HG03196 (cell line): ENCODE measurements around the gene AKAP6.

Source experiments
- ATAC-seq: cut with Tn5 transposase; IDR thresholded peaks from one replicate; pipeline ENCODE4 v1.9.1; 2021; ENCODE audit not compliant: unreplicated experiment

Gene AKAP6

DNA sequence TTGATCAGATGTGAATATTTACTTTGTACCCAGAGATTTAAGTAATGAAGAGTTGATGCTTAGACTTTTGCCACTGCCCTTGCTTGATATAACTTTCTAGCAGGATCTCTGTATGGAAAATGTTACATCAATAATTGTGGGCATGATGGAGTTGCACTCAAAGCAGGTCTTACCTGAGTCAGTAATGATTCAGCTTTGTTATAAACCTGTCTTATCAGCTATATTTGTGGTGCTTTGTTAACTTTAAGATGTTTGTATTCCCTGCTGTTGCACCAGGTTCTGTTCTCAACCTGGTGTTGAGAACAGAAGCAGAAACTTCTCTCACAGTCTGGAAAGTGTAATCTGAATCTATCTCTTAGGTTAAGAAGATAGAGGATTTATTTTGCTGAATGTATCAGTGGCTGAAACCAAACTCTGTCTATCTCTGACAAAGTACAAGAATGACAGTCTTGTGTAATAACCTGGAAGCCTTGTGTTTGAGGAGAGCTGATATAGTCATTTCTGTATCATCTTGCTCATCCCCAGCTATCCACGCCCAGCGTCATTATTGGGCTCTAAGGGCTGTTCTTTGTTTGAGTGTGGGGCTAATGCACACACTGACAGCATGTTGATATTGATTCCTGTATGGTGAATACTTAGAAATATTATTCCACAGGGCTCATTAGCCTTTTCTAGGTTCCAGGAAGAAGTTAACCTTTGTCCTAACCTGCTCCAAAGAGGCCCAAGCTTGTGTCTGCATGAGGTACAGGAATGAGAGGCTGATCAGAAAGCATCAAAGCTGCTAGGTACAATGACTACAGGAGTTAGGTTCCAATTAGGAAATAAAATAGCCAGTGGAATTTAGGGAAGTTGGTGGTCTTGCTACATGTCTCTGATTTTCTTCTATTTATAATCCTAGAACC is 3.6 kb downstream of the AKAP6 start:
- no peak for ATAC-seq

DNA sequence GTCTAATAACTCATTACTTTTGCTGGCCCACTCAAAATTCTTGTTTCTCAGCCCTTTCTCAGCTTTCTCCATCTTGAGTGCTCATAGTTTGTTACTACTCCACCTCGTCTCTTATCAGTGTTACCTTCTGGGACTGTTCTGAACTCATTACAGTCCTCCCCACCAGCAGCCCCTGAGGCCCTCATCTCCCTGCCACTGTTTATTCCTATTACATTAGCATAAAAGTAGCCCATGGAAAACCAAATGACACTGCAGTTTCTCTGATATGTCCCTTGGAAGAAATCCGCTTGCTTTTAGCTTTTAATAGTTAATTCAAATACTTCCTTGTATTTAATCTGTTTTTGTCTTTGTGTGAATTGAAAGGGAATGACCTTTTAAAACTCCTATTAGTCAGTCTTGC is 7.6 kb downstream of the AKAP6 start:
- no peak for ATAC-seq

DNA sequence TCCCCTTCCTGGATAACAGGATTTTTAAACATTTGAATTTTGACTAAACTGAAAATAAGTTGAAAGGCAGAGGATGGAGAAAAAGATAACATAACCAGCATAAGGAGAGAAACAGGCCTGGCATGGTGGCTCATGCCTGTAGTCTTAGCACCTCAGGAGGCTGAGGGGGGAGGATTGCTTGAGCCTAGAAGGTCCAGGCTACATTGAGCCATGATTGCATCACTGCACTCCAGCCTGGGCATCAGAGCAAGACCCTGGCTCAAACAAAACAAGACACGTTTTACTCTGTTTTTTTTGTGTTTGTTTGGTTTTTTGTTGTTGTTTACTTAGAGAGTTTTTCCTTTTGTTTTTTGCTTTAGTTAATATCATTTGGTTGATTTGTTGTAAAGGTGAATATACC is 8.7 kb downstream of the AKAP6 start:
- ATAC-seq: no peak

DNA sequence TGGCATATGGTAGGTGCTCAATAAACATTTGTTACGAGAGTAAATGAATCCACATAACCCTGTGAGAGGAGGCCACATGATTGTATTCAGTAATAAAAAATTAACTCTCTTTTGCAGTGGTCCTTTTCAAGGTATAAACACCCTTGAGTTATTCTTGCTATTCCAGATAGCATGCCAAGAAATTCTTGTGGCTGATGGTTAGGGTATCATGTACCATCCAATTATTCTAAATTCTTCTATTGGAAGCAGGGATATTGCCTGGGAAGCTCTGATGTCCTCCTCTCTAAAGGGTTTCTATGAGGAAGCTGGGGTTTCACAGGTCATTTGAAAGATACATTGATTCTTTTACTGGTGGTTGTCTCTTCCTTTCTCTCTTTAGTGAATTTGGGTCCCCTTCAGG is 10.1 kb downstream of the AKAP6 start:
- ATAC-seq: no peak

DNA sequence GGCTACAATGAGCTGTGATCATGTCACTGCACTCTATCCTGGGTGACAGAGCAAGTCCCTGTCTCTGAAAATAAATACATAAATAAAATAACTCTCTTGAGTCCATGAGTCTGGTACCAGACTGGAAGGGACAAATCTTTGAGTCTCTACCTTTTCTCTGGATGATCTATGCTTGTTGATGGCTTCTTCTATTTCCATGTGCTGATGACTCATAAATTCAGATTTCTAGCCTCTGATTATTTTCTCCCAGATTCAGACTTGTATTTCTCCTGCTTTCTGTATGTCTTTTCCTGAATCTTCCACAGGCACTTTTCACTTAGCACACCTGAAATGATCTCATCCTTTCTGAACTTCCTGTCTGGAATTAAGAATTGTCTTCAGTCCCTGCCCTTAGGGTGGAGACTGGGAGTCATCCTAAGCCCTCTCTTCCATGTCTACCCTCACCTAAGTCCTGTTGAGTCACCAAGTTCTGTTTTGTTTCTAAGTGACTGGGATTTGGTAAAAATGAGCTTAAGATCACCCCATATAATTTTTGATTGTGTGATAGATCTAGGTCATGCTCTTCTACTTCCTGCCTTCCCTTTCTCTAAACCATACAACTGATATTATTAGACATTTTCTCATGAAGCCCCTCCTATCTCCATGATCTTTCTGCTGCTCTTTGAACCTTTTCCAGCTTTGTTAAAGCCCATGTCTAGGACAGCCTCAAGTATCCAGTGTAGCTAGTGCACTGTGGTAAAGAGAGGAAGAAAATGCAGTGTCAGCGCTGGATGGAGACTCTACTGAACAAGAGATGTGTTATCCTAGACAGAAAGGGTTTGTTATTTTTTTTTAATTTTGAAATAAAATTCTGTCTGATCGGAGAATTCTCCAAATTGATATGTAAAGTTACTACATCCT is 13.1 kb downstream of the AKAP6 start:
- no peak for ATAC-seq

DNA sequence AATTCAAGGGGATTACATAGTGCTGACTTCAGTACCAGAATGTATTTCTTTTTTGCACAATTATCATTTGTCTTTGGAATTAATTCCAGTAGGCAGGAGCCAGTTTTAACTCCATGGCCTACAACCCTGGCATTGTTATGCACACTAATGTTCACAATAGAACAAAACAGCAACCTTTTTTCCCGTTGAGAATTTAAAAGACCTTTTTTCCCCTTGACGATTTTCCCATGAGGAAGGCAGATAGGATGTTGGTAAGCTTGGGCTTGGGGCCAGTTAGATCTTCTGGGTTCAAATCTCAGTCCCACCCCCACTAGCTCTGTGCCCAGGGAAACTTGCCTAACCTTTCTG is 13.7 kb downstream of the AKAP6 start:
- no peak for ATAC-seq

DNA sequence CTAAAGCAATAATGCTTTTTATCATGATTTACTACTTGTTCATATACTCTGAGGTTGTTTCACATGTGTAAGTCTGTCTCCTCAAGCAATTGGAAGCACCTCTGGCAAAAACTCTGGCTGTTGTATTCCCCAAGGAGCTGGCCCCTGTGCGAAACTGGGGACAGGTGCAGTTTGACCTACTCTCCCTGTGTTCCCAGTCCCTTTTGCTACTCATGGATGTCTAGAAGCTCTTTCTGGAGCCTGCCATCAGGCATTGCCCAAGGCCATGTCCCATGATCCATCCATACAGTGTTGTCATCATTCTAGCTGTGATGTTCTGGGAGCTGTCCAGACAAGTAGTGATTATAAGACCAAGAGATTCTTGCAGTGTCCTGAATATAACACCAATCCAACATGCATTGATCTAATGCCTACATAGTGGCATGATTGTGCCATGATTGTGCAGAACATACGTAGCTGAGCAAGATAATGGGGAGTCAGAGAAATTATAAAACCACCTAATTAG is 14.9 kb downstream of the AKAP6 start:
- ATAC-seq: no peak

DNA sequence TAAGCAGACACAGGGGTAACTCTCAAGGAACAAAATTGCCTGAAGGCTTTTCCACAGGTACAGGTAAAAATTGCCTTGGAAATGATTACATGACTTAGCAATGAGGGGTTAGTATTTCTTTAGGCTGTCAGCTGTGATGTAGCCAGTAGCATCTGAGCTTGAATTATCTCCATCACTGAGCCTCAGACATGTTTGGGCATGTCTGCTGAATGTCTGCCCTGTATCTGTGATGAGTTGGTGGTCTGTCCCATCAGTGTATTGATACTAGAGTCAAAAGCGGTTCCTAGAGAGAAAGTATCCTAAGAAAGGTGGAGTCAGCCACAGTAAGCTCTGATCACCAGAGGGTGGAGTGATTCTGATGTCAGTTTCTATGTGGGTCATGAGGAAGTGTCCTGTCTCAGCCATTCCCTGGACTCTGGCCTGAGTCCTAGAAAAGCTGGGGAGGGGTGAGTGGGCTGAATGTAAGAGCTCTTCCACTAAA is 16.3 kb downstream of the AKAP6 start:
- ATAC-seq: no peak

DNA sequence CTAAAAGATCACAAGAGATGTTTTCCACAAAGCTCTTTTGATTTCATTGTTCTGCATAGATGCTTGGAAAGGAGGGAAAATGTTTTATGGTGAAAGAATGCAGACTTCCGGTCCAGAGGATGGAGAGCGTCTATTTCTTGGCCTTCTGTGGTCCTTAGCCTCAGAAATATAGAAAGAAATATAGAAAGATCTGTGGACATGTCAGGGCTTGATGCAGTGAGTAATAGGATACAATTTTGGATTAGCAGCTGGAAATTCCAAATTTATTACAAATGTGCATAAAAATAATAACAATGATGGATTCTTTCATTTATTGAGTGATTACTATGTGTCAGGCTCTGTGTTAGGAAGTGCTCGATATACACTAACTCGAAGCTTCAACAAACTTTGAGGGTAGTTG is 20.2 kb downstream of the AKAP6 start:
- no peak for ATAC-seq

DNA sequence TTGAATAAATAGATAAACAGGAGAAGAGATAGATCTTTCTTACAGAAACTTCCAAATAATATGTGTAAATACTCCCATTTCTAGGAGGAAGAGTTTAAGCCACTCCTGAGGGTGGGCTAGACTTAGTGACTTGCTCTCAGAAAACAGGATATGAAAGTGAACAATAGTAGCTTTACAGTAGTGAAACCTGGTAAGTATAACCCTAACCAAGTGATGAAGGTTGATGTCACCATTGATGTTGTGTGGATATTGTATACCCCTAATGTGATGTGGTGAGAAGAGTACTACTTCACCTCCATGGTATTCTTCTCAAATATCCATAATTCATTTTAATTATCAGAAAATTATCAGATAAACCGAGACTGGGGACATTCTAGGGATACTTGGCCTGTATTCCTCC is 20.9 kb downstream of the AKAP6 start:
- ATAC-seq: peak; percentile 90

DNA sequence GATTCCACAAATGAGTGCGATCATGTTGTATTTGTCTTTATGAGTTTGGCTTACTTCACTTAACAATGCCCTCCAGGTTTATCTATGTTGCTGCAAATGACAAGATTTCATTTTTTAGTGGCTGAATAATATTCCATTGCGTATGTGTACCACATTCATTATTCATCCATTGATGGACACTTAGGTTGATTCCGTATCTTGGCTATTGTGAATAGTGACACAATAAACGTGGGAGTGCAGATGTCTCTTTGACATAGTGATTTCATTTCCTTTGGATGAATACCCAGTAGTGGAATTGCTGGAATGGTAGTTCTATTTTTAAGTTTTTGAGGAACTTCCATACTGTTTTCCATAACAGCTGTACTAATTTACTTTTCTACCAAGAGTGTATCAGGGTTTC is 23.5 kb downstream of the AKAP6 start:
- no peak for ATAC-seq

DNA sequence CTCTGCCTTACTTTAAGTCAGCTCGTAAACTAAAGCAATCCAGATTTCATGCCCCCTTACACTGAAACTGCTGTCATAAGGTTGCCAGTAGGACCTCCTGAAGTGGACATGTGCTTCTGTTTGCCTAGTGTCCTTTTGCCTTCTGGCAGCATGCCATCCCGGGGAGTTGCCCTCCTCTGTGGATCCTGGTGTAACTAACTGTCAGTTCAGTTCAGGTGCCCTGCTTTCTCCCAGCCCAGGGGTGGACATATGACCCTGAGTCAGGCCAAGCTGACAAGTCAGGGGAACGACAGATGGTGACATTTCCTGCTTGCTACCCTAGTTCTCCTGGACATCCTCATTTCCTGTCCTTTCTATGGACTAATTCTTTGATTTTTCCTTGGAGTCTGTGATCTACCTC is 25.6 kb downstream of the AKAP6 start:
- no peak for ATAC-seq

DNA sequence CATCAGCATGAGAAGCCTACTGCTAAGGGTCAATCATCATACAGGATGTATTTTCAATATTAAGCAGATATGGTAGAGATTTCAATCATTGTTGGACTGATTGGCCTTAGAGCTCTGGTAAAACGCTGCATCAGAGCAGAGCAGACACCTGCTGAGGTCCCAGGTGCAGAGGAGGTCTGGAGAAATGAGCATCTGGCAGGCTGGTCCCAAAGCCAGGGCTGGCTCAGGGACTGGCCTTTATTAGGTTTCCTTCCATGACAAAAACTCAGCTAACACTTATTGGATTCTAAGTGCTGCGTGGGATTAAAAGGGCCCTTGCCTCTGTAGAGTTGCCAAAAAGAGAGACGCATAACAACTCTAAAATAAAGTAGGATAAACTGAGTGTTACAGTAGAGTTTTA is 29.7 kb downstream of the AKAP6 start:
- no peak for ATAC-seq

DNA sequence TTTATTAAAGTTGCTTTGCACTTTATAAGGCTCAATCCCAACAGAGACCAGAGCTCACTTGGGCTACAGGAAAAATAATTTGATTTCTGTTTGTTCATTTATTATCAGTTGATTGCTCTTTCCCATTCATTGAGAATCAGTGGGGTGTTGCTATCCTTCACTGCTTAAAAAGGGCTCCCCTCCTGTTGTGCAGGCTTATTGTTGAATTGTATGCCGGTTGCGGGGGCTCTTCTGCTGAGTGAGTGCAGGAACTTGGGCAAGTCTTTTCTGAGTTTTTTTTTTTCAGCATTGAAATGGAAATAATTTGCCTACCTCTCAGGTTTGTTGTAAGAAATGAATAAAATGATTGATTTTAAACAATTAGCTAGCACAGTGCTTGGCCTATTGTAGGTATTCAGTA is 32.6 kb downstream of the AKAP6 start:
- ATAC-seq: no peak

DNA sequence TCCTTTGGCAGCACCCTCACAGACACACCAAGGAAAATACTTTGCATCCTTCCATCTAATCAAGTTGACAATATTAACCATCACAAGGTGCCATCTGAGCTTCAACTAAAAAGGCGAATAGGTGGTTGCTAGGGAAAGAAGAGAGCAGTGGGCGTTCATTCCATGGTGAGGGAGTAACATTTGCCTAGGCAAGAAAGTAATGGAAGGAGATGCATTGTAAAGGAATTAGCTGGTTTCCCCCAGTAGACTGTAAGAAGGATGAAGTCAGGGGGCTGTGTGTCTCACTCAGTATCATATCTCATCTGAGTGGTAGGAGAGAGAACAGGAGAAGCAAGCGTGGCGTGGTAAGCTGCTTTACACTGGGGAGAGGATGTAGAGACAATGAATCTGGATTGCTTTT is 34.7 kb downstream of the AKAP6 start:
- ATAC-seq: no peak

DNA sequence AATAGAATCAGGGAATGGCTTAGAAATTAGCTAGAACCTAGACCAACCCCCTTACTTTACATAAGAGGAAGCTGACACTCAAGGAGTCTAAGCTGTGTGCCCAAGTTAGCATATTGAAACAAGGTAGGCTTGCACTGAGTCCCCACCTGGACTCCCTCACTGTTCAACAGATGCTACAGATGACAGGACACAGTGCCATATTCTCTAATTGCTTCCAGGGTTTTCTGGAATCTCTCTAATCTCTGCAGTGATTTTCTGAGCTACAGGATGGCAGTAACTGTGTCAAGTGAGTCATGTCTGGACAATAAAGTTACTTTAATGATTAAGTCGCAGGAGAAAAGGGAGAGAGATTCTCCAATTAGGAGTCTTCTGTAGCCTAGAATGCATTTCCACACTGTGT is 35.8 kb downstream of the AKAP6 start:
- no peak for ATAC-seq

DNA sequence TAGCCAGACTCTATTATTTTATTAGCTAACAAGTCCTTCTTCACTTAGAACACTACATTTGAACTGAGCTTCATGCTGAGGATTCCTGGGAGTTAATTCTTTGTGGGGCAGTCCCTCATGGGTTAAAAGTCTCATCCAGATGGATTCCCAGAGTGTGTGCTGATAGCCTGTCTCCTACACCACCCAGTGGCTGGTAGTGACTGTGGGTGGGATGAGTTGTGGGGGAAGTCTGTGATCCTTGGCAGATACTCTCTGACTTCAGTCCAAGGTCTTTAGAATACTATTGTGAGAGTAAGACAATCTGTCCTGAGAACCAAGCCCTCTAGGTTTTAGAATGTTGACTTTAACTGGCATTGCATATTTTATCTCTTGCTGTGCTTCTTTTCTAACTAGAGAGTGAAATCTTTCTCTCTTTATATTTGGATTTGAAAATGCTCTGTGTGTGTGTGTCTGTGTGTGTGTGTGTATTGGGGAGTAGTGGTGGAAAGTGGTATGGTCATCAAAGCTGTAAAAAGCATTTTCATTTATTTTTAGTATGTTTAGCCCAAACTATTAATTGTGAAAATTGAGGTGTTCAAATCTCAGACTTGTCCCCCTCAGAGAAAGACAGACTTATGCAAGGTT is 37.3 kb downstream of the AKAP6 start:
- no peak for ATAC-seq

DNA sequence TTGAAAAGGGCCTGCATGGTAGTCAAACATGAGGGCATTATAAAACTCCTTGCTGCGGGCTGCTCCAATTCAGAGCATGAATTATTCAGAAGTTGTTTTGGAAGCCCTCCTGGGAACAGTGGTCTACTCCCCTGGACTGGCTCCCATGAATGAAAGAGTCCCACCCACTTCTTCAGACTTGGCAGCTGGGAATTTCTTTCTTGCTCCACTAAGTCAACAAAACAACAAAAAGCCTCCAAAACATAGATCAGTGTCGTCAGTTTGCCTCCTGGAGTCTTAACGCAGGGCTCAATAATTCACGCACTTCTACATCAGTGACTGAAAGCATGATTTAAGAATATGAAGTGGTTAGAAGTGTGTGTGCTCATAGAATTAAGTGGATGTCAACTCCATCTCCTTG is 37.9 kb downstream of the AKAP6 start:
- ATAC-seq: no peak

DNA sequence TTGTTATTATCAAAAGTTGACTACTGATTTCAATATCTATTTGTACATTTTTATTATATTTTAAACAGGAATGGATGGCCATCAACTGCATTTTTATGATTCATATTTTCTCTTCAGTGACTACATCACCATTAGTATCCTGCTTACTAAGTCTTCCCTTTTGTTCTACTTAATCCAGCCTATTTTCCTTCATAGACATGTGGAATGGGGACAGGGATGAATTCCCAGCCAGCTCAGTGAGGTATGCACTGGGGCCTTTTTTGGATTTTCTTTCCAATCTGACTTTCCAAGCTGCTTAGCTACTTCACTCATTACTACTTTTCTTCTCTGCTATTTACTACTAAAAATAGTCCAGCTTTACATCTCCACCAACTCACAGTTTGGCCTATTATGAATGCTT is 38.4 kb downstream of the AKAP6 start:
- no peak for ATAC-seq

DNA sequence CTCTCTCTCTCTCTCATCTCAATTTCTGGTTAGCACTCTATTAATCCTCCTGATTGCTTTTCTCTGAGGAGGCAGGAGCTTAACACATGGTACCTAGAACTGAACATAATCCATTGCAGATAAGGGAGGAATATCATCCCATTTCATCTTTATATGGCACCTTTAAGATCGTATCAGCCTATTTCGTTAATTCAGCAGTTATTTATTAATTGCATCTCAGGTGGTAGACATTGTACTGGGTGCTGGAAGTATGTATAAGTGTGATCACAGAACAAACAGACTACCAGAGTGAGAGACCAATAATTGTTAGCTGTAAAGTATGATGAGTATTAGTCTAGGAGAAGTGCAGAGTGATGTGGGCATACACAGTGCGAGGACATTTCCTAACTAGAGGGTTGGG is 39.0 kb downstream of the AKAP6 start:
- no peak for ATAC-seq

DNA sequence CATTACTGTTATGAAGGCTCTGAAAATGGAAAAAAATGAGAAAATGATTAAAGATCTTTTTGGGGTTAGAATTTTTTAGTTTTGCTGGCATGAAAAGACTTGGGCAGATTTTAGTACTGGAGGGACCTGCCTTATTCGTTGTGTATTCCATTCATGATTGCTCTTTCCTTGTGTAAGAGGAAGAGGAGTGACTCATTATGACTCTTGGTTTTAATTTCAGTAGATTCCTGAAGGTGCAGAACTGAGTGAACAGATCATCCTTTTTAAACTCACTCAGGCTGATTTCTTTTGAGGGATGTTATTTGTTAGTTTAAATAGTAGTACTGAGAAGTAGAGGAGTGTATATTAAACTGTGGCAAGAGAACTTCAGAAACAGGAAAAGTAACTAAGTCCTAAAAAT is 41.6 kb downstream of the AKAP6 start:
- no peak for ATAC-seq
